Fibroblast of skin of back (primary cell): ENCODE data around the gene GRIK5.
"Not testable (repeated sequence)": the region's sequence is repeated elsewhere in the genome, so short reads cannot be mapped to it uniquely, and the experiment has no call there.

Experiments
- DNase-seq: peaks from one replicate; pipeline ENCODE4 v3.0.0-alpha.2; 2013

GRIK5 gene

GRCh38 chr19:42012747-42013146, 57.3 kb downstream of the GRIK5 start:
- DNase-seq, result not testable (repeated sequence)

- peak; percentile 83 for DNase-seq
Measured at GRCh38 chr19:42010245-42011126, 59.5 kb downstream of the GRIK5 start.

GRCh38 chr19:42006569-42006968, 63.4 kb downstream of the GRIK5 start:
- no peak for DNase-seq

- DNase-seq, result no peak
Measured at GRCh38 chr19:42005504-42005903, 64.5 kb downstream of the GRIK5 start.

GRCh38 chr19:42003506-42004294, 66.3 kb downstream of the GRIK5 start:
- DNase-seq, result no peak

GRCh38 chr19:41999878-42000208, 70.2 kb downstream of the GRIK5 start:
- DNase-seq, result no peak

GRCh38 chr19:41999071-41999877, 70.7 kb downstream of the GRIK5 start:
- no peak for DNase-seq

- peak; percentile 47 for DNase-seq
Measured at GRCh38 chr19:41998246-41999020, 71.6 kb downstream of the GRIK5 start.

- DNase-seq, result no peak
Measured at GRCh38 chr19:41997851-41998229, 72.2 kb downstream of the GRIK5 start.

GRCh38 chr19:41997121-41997850, 72.7 kb downstream of the GRIK5 start:
- DNase-seq, result peak; percentile 46

- DNase-seq, result no peak
Measured at GRCh38 chr19:41995959-41996797, 73.8 kb downstream of the GRIK5 start.

- DNase-seq, result no peak
Measured at GRCh38 chr19:41994994-41995958, 74.7 kb downstream of the GRIK5 start.

GRCh38 chr19:41994521-41994971, 75.5 kb downstream of the GRIK5 start:
- DNase-seq, result no peak

- peak; percentile 44 for DNase-seq
Measured at GRCh38 chr19:41993612-41994483, 76.2 kb downstream of the GRIK5 start, which contains the start of gene ATP1A3. ATP1A3 (minus strand) TSS chr19:41994230; CDS start chr19:41994076, 154 bp downstream.

GRCh38 chr19:41991925-41992569, 78.0 kb downstream of the GRIK5 start:
- DNase-seq, result not testable (repeated sequence)

- DNase-seq, result no peak
Measured at GRCh38 chr19:41991025-41991424, 79.0 kb downstream of the GRIK5 start.

GRCh38 chr19:41990615-41991014, 79.4 kb downstream of the GRIK5 start:
- DNase-seq, result no peak
